NCI-H2107 treated with DMSO at 0.1 percent for 48 hours (cell line): ENCODE results near the gene SFTA2.

Experiments used
- DNase-seq: peaks from one replicate; lab custom pipeline; 2025; ENCODE audit not compliant: unreplicated experiment; lab: John Stamatoyannopoulos, UW

The SFTA2 gene

GRCh38 chr6:30891816-30892538 is 40.0 kb downstream of the SFTA2 start:
- DNase-seq: no peak

GRCh38 chr6:30891450-30891723 is 40.6 kb downstream of the SFTA2 start:
- DNase-seq: no peak

GRCh38 chr6:30890646-30891449 is 41.1 kb downstream of the SFTA2 start:
- no peak for DNase-seq

- DNase-seq: peak; percentile 66
Measured at GRCh38 chr6:30889921-30890645, 41.9 kb downstream of the SFTA2 start.

GRCh38 chr6:30889496-30889885 is 42.5 kb downstream of the SFTA2 start:
- no peak for DNase-seq

- DNase-seq: no peak
Measured at GRCh38 chr6:30888816-30889495, 43.0 kb downstream of the SFTA2 start.

GRCh38 chr6:30887901-30888815 is 43.8 kb downstream of the SFTA2 start:
- no peak for DNase-seq

GRCh38 chr6:30886897-30887255 is 45.1 kb downstream of the SFTA2 start:
- no peak for DNase-seq

- peak; percentile 58 for DNase-seq
Measured at GRCh38 chr6:30885999-30886896, 45.7 kb downstream of the SFTA2 start.

GRCh38 chr6:30885481-30885998 is 46.4 kb downstream of the SFTA2 start:
- DNase-seq: no peak

GRCh38 chr6:30884521-30885480 is 47.2 kb downstream of the SFTA2 start:
- DNase-seq: peak; percentile 3

GRCh38 chr6:30883685-30884520 is 48.1 kb downstream of the SFTA2 start, which contains the start of gene DDR1:
Gene DDR1 (plus strand): TSS chr6:30884519. CDS start chr6:30888730, 4,211 bp downstream.
- DNase-seq: peak; percentile 1

GRCh38 chr6:30882759-30883684 is 48.9 kb downstream of the SFTA2 start:
- DNase-seq: peak; percentile 52

- no peak for DNase-seq
Measured at GRCh38 chr6:30882204-30882758, 49.7 kb downstream of the SFTA2 start.

GRCh38 chr6:30881392-30882203 is 50.4 kb downstream of the SFTA2 start:
- no peak for DNase-seq
